Nephron progenitor cell (in vitro differentiated cells): ENCODE results near the gene NXF1.

Source experiments
- DNase-seq: peaks from one replicate; pipeline ENCODE4 v3.0.0; 2021
- H3K27ac Mint-ChIP-seq: 2 replicates; pipeline ENCODE4 v1.8.0; 2021; ENCODE audit warnings: mild to moderate bottlenecking, moderate library complexity, mixed read lengths
- H3K27me3 Mint-ChIP-seq: 2 replicates; pipeline ENCODE4 v1.8.0; 2021; ENCODE audit warnings: mild to moderate bottlenecking, low read depth, mixed read lengths; ENCODE audit not compliant: poor library complexity
- H3K36me3 Mint-ChIP-seq: 2 replicates; pipeline ENCODE4 v1.8.0; 2021; ENCODE audit warnings: low read depth, mixed read lengths
- H3K4me1 Mint-ChIP-seq: 2 replicates; pipeline ENCODE4 v1.8.0; 2021; ENCODE audit warnings: mixed read lengths
- H3K4me3 Mint-ChIP-seq: 2 replicates; pipeline ENCODE4 v1.8.0; 2021; ENCODE audit warnings: mild to moderate bottlenecking, moderate library complexity, mixed read lengths
- H3K9me3 Mint-ChIP-seq: 2 replicates; pipeline ENCODE4 v1.8.0; 2021; ENCODE audit warnings: mild to moderate bottlenecking, moderate library complexity, mixed read lengths
- TF ChIP-seq, protein P1 (sequence below): fragments of 200-600 bp; sonication (generic); IDR thresholded peaks from 2 replicates; pipeline ENCODE4 v1.5.0; 2021; ENCODE audit warnings: antibody characterized with exemption

NXF1 gene

GRCh38 chr11:62816557-62816956 lies 11.3 kb upstream of the NXF1 start:
- H3K4me3 Mint-ChIP-seq = no peak overlapping the region
- no peaks in the 10 kb centered on the region for H3K4me1 Mint-ChIP-seq
- TF ChIP-seq, protein P1, sequence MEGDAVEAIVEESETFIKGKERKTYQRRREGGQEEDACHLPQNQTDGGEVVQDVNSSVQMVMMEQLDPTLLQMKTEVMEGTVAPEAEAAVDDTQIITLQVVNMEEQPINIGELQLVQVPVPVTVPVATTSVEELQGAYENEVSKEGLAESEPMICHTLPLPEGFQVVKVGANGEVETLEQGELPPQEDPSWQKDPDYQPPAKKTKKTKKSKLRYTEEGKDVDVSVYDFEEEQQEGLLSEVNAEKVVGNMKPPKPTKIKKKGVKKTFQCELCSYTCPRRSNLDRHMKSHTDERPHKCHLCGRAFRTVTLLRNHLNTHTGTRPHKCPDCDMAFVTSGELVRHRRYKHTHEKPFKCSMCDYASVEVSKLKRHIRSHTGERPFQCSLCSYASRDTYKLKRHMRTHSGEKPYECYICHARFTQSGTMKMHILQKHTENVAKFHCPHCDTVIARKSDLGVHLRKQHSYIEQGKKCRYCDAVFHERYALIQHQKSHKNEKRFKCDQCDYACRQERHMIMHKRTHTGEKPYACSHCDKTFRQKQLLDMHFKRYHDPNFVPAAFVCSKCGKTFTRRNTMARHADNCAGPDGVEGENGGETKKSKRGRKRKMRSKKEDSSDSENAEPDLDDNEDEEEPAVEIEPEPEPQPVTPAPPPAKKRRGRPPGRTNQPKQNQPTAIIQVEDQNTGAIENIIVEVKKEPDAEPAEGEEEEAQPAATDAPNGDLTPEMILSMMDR = no peak
- DNase-seq = no peak
- peaks cover 44% of the 10 kb centered on the region for H3K36me3 Mint-ChIP-seq
- H3K27ac Mint-ChIP-seq = no peak overlapping the region
- H3K9me3 Mint-ChIP-seq = no peaks in the 10 kb centered on the region
- no peaks in the 10 kb centered on the region for H3K27me3 Mint-ChIP-seq

DNA sequence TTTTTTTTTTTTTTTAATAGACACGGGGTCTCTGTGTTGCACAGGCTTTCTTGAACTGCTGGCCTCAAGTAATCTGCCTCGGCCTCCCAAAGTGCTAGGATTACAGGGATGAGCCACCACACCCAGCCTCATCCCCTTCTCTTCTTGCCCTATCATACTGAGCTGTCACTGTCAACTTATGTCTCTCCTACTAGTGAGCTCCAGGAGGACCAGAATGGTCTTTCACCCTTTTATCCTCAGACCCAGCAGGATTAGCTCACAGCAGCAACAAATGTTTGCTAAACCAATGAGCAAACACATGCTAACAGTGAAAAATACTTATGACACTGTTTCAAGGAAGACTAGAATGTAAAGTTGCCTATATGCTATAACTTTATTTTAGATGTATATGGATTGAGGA lies 6.4 kb upstream of the NXF1 start:
- Mint-ChIP-seq H3K9me3 (no peaks in the 10 kb centered on the region), H3K27me3 (no peaks in the 10 kb centered on the region), H3K36me3 (peaks cover 19% of the 10 kb centered on the region), H3K4me3 (no peak overlapping the region), H3K27ac (no peak overlapping the region), H3K4me1 (peaks cover 3% of the 10 kb centered on the region)
- no peak for DNase-seq
- TF ChIP-seq, protein P1 = no peak

- TF ChIP-seq, protein P1 = no peak
- Mint-ChIP-seq H3K27me3 (no peaks in the 10 kb centered on the region), H3K36me3 (peaks cover 10% of the 10 kb centered on the region), H3K4me1 (peaks cover 12% of the 10 kb centered on the region), H3K9me3 (no peaks in the 10 kb centered on the region), H3K27ac (no peak overlapping the region), H3K4me3 (no peak overlapping the region)
- no peak for DNase-seq
Observed at GRCh38 chr11:62810748-62811147, 5.5 kb upstream of the NXF1 start.

DNA sequence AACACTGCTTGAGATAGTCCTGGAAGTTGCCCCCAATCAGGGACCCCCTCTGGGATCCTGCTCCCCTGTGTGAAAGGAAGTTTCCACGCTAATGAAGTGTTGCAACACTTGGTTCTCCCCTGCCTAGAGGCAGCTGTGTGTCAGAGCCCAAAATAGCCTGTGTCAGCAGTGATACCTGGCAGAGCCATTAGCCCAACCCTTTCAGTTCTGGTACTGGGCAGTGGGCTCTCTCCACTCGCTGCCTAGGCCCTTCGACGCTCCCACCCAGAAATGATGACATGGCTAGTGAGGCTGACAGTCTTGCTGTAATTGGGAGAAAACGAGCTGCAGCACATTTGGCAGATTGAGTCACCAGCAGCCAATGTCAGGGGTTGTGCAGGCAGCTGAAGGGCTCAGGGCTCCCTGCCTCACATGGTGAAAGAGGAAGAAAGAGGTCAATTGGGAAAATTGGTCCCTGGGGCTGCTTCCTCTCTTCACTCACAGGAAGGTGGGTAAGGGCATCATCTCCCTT lies 1.4 kb upstream of the NXF1 start:
- H3K9me3 Mint-ChIP-seq = no peaks in the 10 kb centered on the region
- peaks cover 8% of the 10 kb centered on the region for H3K27me3 Mint-ChIP-seq
- peaks cover 24% of the 10 kb centered on the region for H3K36me3 Mint-ChIP-seq
- H3K4me1 Mint-ChIP-seq = peaks cover 30% of the 10 kb centered on the region
- TF ChIP-seq, protein P1 = no peak
- no peak for DNase-seq
- peak overlapping the region; percentile 100 for H3K4me3 Mint-ChIP-seq
- no peak overlapping the region for H3K27ac Mint-ChIP-seq

DNA sequence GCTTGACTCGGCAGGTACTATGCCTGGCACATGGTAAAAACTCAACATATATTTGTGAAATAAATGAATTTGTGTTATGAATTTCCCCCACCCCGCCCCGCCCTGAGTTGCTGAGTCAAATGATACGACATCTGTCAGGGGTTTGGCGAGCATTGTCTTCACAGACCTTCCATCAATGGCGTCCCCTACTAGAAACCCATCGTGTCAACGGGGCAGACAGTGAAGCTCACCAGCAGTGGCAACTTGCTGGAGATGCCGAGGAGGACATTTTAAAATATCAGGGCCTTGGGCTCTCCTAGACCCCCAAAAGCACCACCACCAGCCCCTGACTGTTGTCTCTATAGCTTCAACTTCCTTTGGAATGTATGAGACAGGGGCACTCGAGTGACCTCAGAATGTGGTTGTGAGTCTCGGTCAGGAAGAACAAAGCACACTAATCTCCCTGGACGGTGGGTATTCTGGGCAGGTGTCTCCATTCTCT lies 761 bp upstream of the NXF1 start:
- Mint-ChIP-seq H3K36me3 (peaks cover 30% of the 10 kb centered on the region), H3K4me1 (peaks cover 30% of the 10 kb centered on the region), H3K27ac (peak overlapping the region; percentile 100), H3K27me3 (peaks cover 8% of the 10 kb centered on the region), H3K9me3 (no peaks in the 10 kb centered on the region), H3K4me3 (peak overlapping the region; percentile 100)
- DNase-seq = no peak
- TF ChIP-seq, protein P1 = no peak
